ELF-1 (cell line): ENCODE measurements around the gene SCGB1A1.
A peak's percentile ranks its signal among the peaks of the same experiment; 100 is the strongest.
"Not testable (repeated sequence)": the region's sequence is repeated elsewhere in the genome, so short reads cannot be mapped to it uniquely, and the experiment has no call there.

Source experiments
- DNase-seq: peaks from one replicate; pipeline ENCODE4 v3.0.0-alpha.2; 2016; ENCODE audit warnings: low read depth, low spot score

SCGB1A1 gene

DNA sequence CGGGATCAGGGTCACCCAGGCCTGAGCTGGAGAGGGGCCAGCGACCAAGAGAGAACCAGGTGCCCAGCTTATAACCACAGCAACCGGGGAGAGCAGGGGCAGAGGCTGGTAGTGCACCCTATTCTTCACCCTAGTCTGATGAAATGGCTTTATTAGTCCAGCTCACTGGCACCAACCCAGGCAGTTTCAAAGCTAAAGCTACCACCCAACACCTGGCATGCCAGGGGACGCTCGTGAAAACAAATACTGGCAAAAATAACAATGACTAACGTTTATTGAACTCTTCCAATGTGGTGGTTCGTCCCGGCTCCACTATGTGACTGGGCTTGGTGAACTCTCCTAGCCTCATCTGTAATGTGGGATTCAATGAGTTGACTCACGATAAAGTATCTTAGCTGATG, 30.6 kb downstream of the SCGB1A1 start:
- no peak for DNase-seq

DNA sequence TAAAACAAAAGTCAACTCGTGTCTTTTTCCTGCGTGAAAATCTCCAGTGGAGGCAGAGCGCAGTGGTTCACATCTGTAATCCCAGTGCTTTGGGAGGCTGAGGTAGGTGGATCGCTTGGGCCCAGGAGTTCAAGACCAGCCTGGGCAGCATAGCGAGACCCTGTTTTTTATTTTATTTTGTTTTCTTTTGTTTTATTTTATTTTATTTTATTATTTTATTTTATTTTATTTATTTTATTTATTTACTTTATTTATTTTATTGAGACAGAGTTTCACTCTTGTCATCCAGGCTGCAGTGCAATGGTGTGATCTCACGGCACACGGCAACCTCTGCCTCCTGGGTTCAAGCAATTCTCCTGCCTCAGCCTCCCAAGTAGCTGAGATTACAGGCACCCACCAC, 31.1 kb downstream of the SCGB1A1 start:
- not testable (repeated sequence) for DNase-seq

DNA sequence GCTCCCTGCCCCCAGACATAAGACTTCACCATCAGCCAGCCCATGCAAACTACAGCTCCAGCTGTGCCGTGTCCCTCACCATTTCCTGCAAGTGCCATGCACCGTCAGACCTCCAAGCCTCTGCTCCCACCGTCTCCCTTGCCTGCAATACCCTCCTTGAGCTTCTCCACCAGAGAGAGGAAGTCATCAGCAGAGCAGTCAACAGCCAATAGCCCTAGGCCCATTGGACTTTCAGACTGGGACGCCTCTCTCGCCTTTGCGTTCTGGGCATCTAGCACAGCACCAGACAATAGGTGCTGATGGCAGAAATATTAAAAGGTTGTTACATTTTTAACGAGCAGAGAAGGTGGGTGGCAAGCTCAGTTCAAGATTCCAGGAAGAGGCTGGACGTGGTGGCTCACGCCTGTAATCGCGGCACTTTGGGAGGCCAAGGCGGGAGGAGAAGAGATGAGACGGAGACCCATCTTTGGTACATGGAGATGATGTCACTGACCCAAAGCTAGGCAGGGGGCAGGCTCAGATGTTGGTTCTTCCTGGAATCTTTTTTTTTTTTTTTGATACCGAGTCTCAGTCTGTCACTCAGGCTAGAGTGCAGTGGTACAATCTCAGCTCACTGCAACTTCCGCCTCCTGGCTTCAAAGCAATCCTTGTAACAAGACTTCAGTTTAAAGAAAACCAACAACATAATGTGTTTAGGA, 31.9 kb downstream of the SCGB1A1 start:
- DNase-seq, result no peak

DNA sequence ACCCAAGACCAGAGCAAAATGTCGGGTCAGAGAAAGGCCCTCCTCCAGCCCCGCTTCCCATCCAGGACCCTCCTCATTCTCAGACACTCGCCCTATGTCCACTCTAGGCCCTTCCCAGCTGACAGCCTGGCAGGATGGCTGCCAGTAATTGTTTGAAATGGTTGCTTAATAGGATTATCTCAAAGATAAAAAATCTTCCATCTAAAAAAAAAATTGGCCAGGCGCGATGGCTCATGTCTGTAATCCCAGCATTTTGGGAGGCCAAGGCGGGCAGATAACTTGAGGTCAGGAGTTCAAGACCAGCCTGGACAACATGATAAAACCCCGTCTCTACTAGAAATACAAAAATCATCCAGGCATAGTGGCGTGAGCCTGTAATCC, 32.4 kb downstream of the SCGB1A1 start:
- DNase-seq, result no peak

DNA sequence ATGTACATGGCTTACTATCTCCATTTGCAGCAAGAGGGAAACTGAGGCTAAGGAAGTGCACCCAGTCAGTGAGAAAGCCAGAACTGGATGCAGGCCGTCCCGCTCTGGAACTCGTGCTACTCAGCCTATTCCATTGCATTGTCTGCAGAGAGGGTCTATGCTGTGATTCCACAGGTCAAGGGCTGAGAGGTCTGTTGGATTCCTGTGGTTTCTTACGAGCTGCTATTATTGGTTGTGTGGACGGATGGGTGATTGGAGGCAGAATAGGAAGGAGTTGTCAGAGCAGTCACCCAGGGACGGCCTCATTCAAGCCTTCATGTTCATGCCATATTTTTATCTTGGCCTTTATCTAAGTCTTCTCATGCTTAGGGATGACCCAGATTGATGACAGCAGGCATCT, 33.4 kb downstream of the SCGB1A1 start:
- no peak for DNase-seq

DNA sequence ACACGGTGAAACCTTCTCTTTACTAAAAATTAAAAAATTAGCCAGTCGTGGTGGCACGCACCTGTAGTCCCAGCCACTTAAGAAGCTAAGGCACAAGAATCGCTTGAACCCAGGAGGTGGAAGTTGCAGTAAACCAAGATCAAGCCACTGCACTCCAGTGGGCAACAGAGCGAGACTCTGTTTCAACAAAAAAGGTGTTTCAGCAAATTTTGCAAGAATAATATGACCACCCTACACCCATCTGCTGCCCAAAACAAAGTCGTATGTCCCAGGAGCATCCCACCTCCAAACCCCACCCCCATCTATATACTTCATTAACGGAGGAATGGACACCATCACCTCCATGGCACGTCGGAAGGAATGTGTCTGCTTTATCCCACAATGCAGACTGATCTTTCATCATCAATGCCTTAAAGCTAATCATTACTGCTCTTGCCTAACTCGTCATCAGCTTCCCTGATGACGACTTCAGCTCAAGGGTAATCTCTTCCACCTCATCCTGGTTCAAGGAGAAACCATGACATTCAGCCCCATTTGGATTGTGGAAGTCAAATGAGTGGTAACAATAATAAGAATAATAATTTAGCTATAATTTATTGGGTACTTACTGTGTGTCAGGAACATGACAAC, 34.1 kb downstream of the SCGB1A1 start:
- no peak for DNase-seq

DNA sequence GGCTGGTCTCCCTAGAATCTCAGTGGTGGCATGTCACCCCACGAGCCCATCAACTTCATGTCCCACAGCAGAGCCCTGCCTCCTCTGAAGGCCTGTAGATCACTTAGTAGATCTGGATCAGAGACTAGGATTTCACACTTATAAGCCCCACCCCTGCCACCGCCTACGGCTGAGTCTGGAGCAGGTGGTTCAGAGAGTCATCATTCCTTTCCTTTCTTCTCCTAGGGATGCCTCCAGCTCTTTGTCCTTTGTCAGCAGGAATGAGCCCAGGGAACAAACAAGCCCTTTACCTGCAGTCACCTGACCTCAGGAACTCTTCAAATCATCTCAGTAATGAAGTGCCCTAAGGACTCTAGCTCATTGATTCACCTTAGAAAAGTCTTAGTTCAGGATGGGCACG, 37.8 kb downstream of the SCGB1A1 start:
- peak; percentile 92 for DNase-seq

DNA sequence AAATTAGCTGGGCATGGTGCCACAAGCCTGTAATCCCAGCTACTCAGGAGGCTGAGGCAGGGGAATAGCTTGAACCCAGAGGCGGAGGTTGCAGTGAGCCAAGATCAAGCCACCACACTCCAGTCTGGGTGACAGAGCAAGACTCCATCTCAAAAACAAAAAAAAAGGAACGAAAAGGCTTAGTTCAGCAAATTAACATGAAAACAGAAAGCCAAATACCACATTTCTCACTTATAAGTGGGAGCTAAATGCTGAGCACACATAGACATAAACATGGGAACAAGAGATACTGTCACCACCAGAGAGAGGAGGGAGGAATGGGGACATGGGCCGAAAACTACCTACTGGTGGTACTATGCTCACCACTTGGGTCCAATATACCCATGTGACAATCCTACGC, 38.6 kb downstream of the SCGB1A1 start:
- DNase-seq, result no peak

DNA sequence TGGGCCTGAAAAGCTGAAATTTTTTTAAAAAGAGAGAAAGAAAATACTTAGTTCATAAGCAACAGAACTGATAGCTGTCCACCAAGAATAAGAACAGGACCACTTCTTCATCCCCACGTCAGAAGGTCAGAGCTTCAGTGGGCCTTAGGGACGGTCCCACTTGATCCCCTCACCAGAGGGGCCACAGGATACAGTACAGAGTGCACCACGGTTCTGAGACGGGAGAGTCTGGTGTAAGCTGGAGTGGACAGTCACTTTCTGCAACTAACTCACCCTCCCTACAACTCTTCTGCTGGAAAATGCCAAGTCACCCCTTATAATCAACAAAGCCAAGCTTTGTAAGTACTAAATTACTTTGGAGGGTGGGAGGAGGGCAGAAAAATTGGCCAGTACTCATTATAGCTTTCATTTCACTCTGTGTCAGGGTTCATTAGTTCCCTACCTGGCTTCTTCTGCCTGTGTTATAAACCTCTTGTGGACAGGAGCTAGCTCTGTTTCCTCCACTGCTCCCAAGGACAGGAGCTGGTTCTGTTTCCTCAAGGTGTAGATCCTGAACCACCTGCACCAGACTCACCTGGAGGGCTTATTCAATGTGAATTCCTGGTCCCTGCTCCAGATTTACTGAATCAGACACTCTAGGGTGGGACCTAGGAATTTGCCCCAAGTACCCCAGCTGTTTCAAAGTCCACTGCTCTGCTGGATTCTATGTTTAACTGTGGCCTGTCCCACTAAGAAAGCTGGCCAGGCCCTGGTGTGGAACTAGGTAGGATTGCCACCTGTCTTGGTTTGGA, 39.6 kb downstream of the SCGB1A1 start:
- DNase-seq, result no peak

DNA sequence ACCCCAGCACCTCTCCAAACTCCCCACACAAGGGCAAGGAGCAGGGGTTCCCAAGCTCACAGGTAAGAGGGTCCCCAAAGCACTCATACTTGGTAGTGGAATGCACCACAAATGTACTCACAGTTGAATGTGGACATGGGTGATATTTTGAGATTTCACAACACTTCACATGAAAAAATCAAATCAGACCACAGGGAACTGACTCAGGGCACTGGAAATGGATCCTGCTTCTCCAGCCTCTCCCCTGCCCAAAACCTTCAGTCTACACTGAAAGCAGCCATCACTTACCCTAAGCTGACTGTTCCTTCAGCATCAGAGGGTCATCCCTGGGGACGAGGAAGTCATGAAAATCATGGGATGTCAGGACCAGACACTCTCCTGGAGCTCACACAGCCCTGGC, 40.2 kb downstream of the SCGB1A1 start:
- no peak for DNase-seq

DNA sequence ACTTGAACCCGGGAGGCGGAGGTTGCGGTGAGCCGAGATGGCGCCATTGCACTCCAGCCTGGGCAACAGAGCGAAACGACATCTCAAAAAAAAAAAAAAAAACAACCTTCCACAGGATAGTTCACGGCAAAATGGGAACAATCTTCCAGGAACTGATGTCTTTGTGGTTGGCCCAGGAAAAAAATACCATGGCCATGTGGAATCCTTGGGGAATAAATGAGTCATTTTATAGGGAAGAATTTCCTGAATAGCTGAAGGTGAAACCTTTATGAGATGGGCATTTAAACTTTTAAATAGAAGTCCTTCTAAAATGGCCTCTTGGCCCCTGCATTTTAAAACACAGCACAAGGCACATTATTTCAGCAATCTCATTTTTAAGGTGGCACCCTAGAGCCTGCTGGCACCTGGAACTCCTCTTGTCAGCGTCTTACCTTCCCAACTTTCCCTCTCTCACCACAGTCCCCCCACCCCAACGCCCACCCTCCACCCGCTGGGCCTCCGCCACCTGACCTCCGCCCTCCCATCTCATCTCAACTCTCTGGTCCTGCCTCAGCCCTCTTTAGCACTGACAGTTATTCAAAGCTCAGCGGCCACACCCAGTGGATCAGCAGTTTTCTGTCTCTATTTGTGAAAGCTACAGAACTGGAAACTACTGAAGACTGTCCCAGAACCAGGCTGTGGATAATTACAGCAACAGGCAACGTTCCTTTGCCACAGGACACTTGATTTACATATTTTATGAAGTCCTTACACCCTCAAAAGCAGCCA, 43.1 kb downstream of the SCGB1A1 start:
- no peak for DNase-seq

DNA sequence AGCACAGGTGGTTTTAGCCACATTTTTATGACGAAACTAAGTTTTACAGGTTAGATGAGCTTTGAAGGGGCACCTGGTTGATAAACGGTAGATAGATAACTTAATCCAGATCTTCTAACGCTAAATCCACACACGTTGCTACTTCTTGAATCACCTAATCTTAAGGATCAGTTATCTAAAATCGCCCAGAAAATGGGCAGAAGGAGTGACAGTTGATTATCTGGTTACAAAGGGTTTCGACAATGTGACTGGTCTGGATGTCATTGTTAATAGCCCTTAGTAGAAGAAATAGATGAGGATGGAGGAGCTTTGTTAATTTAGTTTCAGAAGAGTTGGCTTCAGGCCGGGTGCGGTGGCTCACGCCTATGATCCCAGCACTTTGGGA, 43.7 kb downstream of the SCGB1A1 start:
- DNase-seq, result no peak

DNA sequence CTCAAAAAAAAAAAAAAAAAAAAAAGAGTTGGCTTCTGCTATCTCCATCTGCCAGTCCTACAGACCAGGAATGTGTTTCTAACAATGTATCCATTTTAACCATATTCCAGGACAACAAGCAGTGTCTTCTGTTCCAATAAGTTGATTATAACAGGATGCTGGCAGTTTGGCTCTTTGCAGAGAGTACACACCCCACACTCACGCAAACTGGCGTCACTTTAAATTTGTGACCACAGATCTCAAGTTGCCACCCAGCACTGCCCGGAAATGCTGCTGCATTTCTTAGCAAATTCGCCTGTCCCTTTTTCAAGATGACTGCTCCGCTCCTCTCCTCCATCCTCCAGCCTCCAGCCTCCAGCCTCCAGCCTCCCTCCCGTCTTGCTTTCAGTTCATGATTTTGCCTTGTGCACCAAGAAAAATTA, 44.3 kb downstream of the SCGB1A1 start:
- no peak for DNase-seq

DNA sequence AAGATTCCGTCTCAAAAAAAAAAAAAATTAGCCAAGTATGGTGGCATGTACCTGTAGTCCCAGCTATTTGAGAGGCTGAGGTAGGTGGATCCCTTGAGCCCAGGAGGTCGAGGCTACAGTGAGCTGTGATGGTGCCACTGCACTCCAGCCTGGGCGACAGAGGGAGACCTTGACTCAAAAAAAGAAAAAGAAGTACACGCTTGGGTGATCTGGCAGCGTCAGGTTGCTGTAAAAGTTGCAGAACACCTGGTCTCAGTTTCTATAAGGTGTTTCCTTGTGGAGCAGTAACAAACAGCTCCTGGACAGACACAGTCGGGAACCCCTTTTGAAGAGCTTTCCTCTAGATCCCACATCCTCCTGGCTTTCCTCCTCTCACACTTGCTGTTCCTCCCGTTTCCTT, 45.8 kb downstream of the SCGB1A1 start:
- no peak for DNase-seq

DNA sequence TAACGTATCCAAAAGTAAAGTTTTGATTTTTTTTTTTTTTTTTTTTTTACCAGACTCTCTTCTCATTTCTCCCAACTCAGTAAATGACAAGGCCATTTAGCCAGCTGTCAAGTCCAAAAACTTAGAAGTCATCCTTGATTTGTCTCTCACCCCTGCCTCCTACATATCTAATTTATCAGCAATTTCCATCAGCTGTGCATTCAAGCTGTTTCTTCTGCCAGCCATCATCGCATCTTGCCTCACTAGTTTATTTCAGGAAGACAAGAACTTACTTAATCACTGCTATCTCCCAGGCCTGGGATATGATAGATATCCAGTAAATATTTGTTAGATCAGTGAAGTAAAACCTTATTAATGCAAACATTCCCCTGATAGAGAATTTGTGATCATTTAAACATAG, 47.6 kb downstream of the SCGB1A1 start:
- no peak for DNase-seq

DNA sequence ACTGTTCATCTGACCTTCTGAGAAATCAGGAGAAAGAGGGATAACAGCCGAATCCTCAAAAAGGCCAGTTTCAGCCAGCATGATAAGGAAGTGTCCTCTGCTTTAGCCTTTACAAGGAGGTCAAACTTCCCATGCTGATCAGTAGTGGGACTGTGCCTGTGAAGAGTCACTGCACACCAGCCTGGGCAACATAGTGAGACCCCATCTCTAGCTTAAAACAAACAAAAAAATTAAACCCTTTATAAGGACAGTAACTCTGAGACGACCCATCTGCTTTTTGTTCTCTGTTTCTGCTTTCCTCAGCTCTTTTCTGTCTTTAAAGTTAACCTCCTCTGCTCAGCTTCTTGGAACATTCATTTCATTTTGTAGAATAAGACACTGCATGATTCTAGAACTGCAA, 49.7 kb downstream of the SCGB1A1 start:
- no peak for DNase-seq

DNA sequence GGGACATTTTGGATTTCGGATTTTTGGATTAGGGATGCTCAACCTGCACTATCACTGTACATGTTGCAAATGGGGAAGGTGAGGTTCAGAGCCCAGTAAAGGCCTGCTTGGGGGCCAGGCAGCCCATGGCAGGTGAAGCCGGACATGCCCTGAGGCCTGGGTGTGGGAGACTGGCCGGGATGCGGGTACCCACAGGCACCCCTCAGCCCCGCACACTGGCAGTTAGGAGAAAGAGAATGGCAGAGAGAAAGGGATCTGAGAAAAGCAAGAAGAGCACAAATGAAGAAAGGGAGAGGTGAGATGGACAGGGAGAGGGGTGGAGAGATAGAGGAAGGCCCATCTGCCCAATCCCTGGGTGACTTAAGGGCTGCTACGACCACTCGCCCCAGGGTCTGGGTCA, 52.8 kb downstream of the SCGB1A1 start:
- no peak for DNase-seq

DNA sequence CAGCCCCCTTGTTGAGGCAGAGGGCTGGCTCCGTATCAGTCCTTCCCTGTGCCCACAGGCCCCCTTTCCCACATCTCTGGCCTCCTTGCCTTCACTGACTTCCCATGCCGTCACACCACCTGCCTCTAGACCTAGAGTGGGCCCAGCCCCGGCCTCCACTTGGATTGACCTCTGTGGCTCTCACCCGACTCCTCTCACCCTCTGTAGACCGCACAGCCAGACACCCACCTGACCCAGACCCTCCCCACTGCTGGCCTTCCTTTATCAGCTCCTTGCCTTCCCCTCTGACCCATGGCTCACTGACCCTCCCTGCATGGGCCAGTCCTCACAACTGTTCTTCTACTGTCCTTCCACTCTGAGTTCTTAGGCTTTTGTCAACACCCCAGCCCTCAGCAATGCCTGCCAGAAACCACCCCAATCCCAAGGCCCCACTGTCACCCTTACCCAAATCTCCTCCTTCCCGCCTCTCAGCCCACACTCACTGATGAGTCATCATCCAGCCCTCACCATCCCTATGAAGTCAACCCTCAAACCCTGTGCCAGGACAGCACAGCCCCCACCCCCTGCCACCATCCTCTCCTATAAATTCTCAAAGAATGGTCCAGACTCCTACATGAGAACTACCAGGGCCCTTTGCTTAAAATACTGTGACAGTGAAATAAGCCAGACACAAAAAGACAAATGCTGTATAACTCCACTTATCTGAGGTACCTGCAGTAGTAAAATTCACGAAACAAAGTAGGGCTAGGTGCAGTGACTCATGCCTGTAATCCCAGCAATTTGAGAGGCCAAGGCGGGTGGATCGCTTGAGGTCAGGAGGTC, 53.4 kb downstream of the SCGB1A1 start:
- DNase-seq, result peak; percentile 89
